Neural cell (in vitro differentiated cells): ENCODE measurements around the gene QSER1. TPM values are rescaled to one million over a fixed set of nuclear protein-coding genes. Genes with fewer than 3 reads are reported as not detected.
"Not testable (repeated sequence)": the region's sequence is repeated elsewhere in the genome, so short reads cannot be mapped to it uniquely, and the experiment has no call there.

Experiments used
- H2AFZ ChIP-seq: fragments of 200-600, 300-800 bp; sonication (generic), shearing (Covaris generic); 2 replicates; pipeline ENCODE4 v1.6.0; 2014; ENCODE audit warnings: low read depth, mild to moderate bottlenecking, antibody characterized with exemption, low read length, moderate library complexity
- H3F3A ChIP-seq: fragments of 200-600 bp; shearing (Covaris generic); 2 replicates; pipeline ENCODE4 v1.6.1; 2016; ENCODE audit warnings: mild to moderate bottlenecking, moderate library complexity, mixed read lengths, antibody characterized with exemption, low read length; ENCODE audit not compliant: insufficient read depth, poor library complexity, severe bottlenecking
- H3K27ac ChIP-seq: fragments of 200-600, 300-800 bp; sonication (generic), shearing (Covaris generic); 2 replicates; pipeline ENCODE4 v1.5.1; 2014; ENCODE audit warnings: mild to moderate bottlenecking, low read length, moderate library complexity
- H3K27me3 ChIP-seq: fragments of 300-800, 200-600 bp; sonication (generic), shearing (Covaris generic); 2 replicates; pipeline ENCODE4 v1.6.0; 2014; ENCODE audit warnings: mild to moderate bottlenecking, low read depth, low read length, moderate library complexity; ENCODE audit not compliant: insufficient read depth
- H3K36me3 ChIP-seq: fragments of 300-800, 200-600 bp; sonication (generic), shearing (Covaris generic); 2 replicates; pipeline ENCODE4 v1.5.1; 2014; ENCODE audit warnings: mild to moderate bottlenecking, antibody characterized with exemption, low read length, moderate library complexity; ENCODE audit not compliant: insufficient read depth
- H3K4me2 ChIP-seq: fragments of 300-800, 200-600 bp; sonication (generic), shearing (Covaris generic); 2 replicates; pipeline ENCODE4 v1.6.0; 2014; ENCODE audit warnings: mild to moderate bottlenecking, low read length
- H3K4me3 ChIP-seq: fragments of 300-800, 200-600 bp; sonication (generic), shearing (Covaris generic); 2 replicates; pipeline ENCODE4 v1.5.1; 2014; ENCODE audit warnings: mild to moderate bottlenecking, low read length, moderate library complexity
- H3K79me2 ChIP-seq: fragments of 200-600 bp; shearing (Covaris generic); replicated peaks from 2 replicates; pipeline ENCODE4 v1.6.0; 2014; ENCODE audit warnings: mild to moderate bottlenecking, low read length, moderate library complexity; ENCODE audit not compliant: insufficient read depth
- H3K9ac ChIP-seq: fragments of 300-800, 200-600 bp; sonication (generic), shearing (Covaris generic); 2 replicates; pipeline ENCODE4 v1.6.1; 2016; ENCODE audit warnings: mild to moderate bottlenecking, low read length, mixed read lengths
- H3K9me2 ChIP-seq: fragments of 200-600 bp; shearing (Covaris generic); 2 replicates; pipeline ENCODE4 v1.6.1; 2016; ENCODE audit warnings: mild to moderate bottlenecking, low read length, mixed read lengths; ENCODE audit not compliant: insufficient read depth
- H3K9me3 ChIP-seq: fragments of 200-600, 300-800 bp; sonication (generic), shearing (Covaris generic); 2 replicates; pipeline ENCODE4 v1.6.1; 2016; ENCODE audit warnings: mild to moderate bottlenecking, mixed run types, low read length, moderate library complexity, mixed read lengths
- H4K20me1 ChIP-seq: fragments of 200-600 bp; shearing (Covaris generic); 2 replicates; pipeline ENCODE4 v1.6.1; 2016; ENCODE audit warnings: mild to moderate bottlenecking, mixed run types; ENCODE audit not compliant: insufficient read depth
- CTCF ChIP-seq: fragments of 450-650 bp; IDR thresholded peaks from 2 replicates; pipeline ENCODE4 v1.5.1; 2014; ENCODE audit warnings: antibody characterized with exemption, mild to moderate bottlenecking, moderate library complexity; ENCODE audit not compliant: poor library complexity, severe bottlenecking
- EP300 ChIP-seq: fragments of 450-650 bp; conservative IDR thresholded peaks from 2 replicates; pipeline ENCODE4 v1.6.1; 2014; ENCODE audit warnings: antibody characterized with exemption, mild to moderate bottlenecking, moderate library complexity; ENCODE audit not compliant: poor library complexity, severe bottlenecking
- EZH2 ChIP-seq: fragments of 200-600, 300-800 bp; shearing (Covaris generic), sonication (generic); IDR thresholded peaks from 2 replicates; pipeline ENCODE4 v1.6.1; 2014; ENCODE audit warnings: antibody characterized with exemption, low read length, borderline replicate concordance, mild to moderate bottlenecking; ENCODE audit not compliant: insufficient read depth, poor library complexity, severe bottlenecking
- MXI1 ChIP-seq: fragments of 450-650 bp; conservative IDR thresholded peaks from 2 replicates; pipeline ENCODE4 v1.6.1; 2014; ENCODE audit warnings: antibody characterized with exemption, mild to moderate bottlenecking; ENCODE audit not compliant: poor library complexity, severe bottlenecking
- POLR2AphosphoS5 ChIP-seq: IDR thresholded peaks from 2 replicates; pipeline ENCODE4 v1.6.1; 2012
- RAD21 ChIP-seq: fragments of 450-650 bp; conservative IDR thresholded peaks from 2 replicates; pipeline ENCODE4 v1.6.1; 2014; ENCODE audit warnings: antibody characterized with exemption, mild to moderate bottlenecking, moderate library complexity
- REST ChIP-seq: IDR thresholded peaks from 2 replicates; pipeline ENCODE4 v1.6.1; 2012; ENCODE audit warnings: borderline replicate concordance
- SMC3 ChIP-seq: fragments of 450-650 bp; conservative IDR thresholded peaks from 2 replicates; pipeline ENCODE4 v1.6.1; 2014; ENCODE audit warnings: antibody characterized with exemption, mild to moderate bottlenecking, moderate library complexity; ENCODE audit not compliant: poor library complexity
- TAF1 ChIP-seq: IDR thresholded peaks from 2 replicates; pipeline ENCODE4 v1.6.1; 2012; ENCODE audit warnings: low read depth
- polyA plus RNA-seq: library from polyadenylated mRNA; depleted of rRNA; stranded (reverse); fragments of >200 nt; gene quantifications from 2 replicates; pipeline ENCODE4 v1.2.3, GENCODE V29; 2014

The QSER1 gene
- polyA plus RNA-seq, 1 donor from 2014 or later, result 18.1 TPM

- no peak for TF ChIP-seq TAF1
- no peak for TF ChIP-seq POLR2AphosphoS5
- no peak for TF ChIP-seq CTCF
- TF ChIP-seq EZH2, result no peak
- no peak for TF ChIP-seq RAD21
- no peak for TF ChIP-seq MXI1
- no peak for TF ChIP-seq REST
- TF ChIP-seq SMC3, result no peak
- TF ChIP-seq EP300, result no peak
- no peak overlapping the region for H3K4me2 ChIP-seq
- H3K9me2 ChIP-seq, result no peaks in the 10 kb centered on the region
- no peak overlapping the region for H3K9ac ChIP-seq
- no peaks in the 10 kb centered on the region for H3K36me3 ChIP-seq
- H3F3A ChIP-seq, result no peaks in the 10 kb centered on the region
- H2AFZ ChIP-seq, result no peak overlapping the region
- no peak overlapping the region for H3K27ac ChIP-seq
- H3K4me3 ChIP-seq, result no peak overlapping the region
- no peaks in the 10 kb centered on the region for H3K27me3 ChIP-seq
- H3K9me3 ChIP-seq, result no peaks in the 10 kb centered on the region
- H3K79me2 ChIP-seq, result no peaks in the 10 kb centered on the region
- no peaks in the 10 kb centered on the region for H4K20me1 ChIP-seq
Measured at GRCh38 chr11:33027846-33028536, 135.4 kb downstream of the QSER1 start.

GRCh38 chr11:33028537-33028914 is 135.9 kb downstream of the QSER1 start:
- H3K4me3 ChIP-seq, result no peak overlapping the region
- no peak overlapping the region for H3K9ac ChIP-seq
- no peaks in the 10 kb centered on the region for H3K9me2 ChIP-seq
- no peaks in the 10 kb centered on the region for H3K27me3 ChIP-seq
- no peaks in the 10 kb centered on the region for H3K36me3 ChIP-seq
- H3K4me2 ChIP-seq, result no peak overlapping the region
- TF ChIP-seq RAD21, result no peak
- no peak for TF ChIP-seq TAF1
- TF ChIP-seq MXI1, result no peak
- TF ChIP-seq REST, result no peak
- TF ChIP-seq EZH2, result no peak
- no peak for TF ChIP-seq EP300
- TF ChIP-seq CTCF, result no peak
- TF ChIP-seq POLR2AphosphoS5, result no peak
- no peak for TF ChIP-seq SMC3
- no peaks in the 10 kb centered on the region for H3K9me3 ChIP-seq
- no peaks in the 10 kb centered on the region for H3F3A ChIP-seq
- H2AFZ ChIP-seq, result no peak overlapping the region
- no peaks in the 10 kb centered on the region for H3K79me2 ChIP-seq
- H3K27ac ChIP-seq, result no peak overlapping the region
- H4K20me1 ChIP-seq, result no peaks in the 10 kb centered on the region

GRCh38 chr11:33029218-33029617 is 136.6 kb downstream of the QSER1 start:
- H3K9me2 ChIP-seq, H3K9ac ChIP-seq, H3K9me3 ChIP-seq, H3K4me3 ChIP-seq, H2AFZ ChIP-seq, H3K27me3 ChIP-seq, H3K79me2 ChIP-seq, H3F3A ChIP-seq, H4K20me1 ChIP-seq, H3K36me3 ChIP-seq, H3K4me2 ChIP-seq, H3K27ac ChIP-seq: not testable (repeated sequence)
